Skeletal muscle cell (primary cell): Measurements from ENCODE around the gene PPM1D.
"Not testable (repeated sequence)": the region's sequence is repeated elsewhere in the genome, so short reads cannot be mapped to it uniquely, and the experiment has no call there.

Experiments used
- DNase-seq: peaks from one replicate; pipeline ENCODE4 v3.0.0-alpha.2; 2010; ENCODE audit warnings: low read depth
- H3K4me3 ChIP-seq: 2 replicates; pipeline ENCODE4 v1.5.1; 2011; ENCODE audit warnings: low read depth, mild to moderate bottlenecking, control low read depth, low read length, moderate library complexity

Gene PPM1D

DNA sequence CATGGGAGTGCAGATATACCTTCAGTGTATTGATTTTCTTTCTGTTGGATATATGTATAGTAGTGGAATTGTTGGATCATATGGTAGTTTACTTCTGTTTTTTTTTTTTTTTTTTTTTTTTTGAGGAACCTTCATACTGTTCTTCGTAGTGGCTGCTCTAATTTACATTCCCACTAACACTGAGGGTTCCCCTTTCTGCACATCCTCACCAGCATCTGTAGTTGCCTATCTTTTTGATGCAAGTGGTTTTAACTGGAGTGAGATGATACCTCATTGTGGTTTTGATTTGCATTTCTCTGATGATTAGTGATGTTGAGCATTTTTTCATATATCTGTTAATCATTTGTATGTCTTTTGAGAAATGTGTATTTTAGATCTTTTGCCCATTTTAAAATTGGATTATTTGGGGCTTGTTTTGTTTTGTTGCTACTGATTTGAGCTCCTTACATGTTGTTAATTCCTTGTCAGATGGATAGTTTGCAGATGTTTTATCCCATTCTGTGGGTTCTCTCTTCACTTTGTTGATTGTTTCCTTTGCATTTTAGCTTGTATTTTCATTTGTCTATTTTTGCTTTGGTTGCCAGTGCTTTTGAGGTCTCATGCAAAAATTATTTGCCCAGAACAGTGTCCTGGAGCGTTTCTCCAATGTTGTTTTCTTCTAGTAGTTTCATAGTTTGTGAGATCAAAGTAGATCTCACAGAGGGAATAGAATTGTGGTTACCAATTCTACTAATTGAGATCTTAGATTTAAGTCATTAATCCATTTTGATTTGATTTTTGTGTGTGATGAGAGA lies 52.7 kb downstream of the PPM1D start:
- no peak for DNase-seq
- H3K4me3 ChIP-seq: no peak overlapping the region

DNA sequence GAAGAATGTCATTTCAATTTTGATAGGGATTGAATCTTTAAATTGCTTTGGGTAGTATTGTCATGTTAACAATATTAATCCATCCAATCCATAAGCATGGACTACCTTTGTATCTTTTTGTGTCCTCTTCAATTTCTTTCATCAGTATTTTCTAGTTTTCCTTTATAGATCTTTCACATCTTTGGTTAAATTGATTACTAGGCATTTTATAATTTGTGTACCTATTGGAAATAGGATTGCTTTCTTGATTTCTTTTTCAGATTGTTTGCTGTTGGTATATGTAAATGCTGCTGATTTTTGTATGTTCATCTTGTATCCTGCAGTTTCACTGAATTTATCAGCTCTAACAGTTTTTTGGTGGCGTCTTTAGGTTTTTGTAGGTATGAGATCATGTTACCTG lies 53.6 kb downstream of the PPM1D start:
- no peak overlapping the region for H3K4me3 ChIP-seq
- no peak for DNase-seq

DNA sequence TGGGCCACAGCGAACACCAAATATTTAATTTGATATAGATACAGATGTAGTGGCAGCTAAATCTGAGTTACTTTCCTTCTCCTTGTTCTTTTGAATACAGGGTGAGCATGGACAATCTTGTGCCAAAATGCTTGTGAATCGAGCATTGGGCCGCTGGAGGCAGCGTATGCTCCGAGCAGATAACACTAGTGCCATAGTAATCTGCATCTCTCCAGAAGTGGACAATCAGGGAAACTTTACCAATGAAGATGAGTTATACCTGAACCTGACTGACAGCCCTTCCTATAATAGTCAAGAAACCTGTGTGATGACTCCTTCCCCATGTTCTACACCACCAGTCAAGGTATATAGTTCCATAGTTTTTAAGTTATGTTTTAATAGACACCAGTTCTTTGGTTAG lies 56.5 kb downstream of the PPM1D start:
- H3K4me3 ChIP-seq: no peak overlapping the region
- no peak for DNase-seq

DNA sequence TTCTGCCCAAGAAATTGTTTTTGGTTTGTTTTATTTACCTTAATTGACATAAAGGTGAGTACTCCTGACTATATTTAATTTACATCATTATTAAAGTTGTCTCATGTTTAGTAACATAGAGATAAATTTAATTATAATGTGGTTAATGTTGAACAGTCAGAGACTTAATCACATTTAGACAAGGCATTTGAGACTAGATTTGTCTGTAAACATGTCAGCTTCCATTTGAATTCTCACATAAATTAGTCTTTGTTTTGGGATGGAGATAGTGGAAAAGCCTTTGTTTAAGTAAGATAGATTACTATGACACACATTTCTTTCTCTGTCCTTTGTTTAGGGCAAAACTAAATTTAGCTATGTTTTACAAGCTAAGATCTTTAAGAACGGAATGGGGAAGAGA lies 59.2 kb downstream of the PPM1D start:
- no peak overlapping the region for H3K4me3 ChIP-seq
- DNase-seq: no peak

DNA sequence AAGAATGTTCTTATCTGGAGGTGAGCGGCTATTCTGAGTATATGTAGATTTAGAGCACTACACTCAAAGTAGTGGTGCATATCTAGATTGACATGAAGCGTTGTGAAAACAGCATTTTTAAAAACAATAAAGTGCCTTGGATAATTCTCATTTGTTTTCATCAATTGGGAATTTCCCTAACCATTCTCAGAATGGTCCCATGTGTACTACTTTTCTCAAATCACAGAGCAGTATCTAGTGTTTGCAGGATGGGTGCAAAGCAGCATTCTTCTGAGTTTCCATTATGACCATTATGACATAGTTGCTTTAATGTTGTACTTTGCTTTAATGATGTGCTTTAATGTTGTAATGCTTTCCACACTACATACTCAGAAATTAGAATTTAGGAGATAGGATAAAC lies 61.5 kb downstream of the PPM1D start:
- no peak for DNase-seq
- H3K4me3 ChIP-seq: no peak overlapping the region

DNA sequence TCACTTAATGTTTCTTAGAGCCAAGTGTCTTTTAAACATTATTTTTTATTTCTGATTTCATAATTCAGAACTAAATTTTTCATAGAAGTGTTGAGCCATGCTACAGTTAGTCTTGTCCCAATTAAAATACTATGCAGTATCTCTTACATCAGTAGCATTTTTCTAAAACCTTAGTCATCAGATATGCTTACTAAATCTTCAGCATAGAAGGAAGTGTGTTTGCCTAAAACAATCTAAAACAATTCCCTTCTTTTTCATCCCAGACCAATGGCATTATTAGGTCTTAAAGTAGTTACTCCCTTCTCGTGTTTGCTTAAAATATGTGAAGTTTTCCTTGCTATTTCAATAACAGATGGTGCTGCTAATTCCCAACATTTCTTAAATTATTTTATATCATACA lies 64.0 kb downstream of the PPM1D start:
- DNase-seq: no peak
- H3K4me3 ChIP-seq: no peak overlapping the region

DNA sequence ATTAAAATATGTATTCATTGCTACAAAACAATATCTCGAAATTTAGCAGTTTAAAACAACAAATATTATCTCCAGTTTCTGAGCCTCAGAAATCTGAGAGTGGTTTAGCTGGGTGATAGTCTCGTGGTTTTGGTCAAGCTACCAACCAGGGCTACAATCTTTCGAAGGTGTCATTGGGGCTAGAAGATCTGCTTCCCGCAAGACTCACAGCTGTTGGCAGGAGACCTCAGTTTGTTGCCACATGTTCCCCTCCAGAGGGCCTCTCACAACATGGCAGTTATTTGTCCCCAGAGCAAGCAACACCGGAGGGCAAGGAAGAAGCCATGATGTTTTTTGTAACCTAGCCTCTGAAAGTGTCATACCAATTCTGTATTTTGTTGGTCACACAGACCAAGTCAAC lies 65.6 kb downstream of the PPM1D start:
- H3K4me3 ChIP-seq: no peak overlapping the region
- no peak for DNase-seq

DNA sequence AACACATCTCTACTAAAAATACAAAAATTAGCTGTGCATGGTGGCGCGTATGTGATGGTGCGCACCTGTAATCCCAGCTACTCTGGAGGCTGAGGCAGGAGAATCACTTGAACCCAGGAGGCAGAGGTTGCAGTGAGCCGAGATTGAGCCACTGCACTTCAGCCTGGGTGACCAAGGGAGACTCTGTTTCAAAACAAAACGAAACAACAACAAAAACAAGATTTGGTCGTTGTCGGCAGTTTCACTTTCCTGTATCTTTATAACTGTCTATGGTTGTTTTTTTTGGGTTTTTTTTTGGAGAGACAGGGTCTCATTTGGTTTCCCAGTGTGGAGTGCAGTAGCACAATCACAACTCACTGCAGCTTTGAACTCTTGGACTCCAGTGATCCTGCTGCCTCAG lies 68.7 kb downstream of the PPM1D start:
- H3K4me3 ChIP-seq: not testable (repeated sequence)

DNA sequence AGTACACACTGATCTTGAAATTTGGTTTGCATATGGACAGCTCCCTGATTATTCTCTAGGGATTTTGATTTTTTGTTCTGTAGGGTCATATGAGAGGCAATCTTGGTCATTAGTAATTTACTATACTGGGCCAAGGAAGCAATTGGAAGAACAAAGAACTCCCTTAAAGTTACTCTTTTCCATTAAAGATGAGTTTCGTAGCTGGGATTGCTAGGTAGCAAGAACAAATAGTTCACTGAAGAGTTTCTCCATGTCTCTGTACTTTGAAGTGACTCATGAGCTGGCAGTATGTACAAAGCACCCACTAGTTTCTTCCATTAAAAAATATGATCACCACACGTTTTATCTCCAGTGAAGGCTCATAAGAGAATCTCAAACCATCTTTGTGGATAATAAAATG lies 71.5 kb downstream of the PPM1D start:
- DNase-seq: no peak

More for the DNA sequence above, 68.7 kb downstream of the PPM1D start:
- not testable (repeated sequence) for DNase-seq

DNA sequence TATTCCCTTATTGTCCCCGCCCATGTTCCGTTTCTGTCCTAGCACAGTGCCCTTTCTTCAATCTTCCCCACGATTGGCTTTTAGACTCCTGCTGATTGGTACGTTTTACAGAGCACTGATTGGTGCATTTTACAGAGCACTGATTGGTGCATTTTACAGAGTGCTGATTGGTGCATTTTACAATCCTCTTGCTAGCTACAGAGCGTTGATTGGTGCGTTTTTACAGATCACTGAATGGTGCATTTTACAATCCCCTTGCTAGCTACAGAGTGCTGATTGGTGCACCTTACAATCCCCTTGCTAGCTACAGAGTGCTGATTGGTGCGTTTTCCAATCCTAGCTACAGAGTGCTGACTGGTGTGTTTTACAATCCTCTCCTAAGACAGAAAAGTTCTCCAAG lies 74.6 kb downstream of the PPM1D start:
- DNase-seq, H3K4me3 ChIP-seq: not testable (repeated sequence)

More for the DNA sequence above, 71.5 kb downstream of the PPM1D start:
- H3K4me3 ChIP-seq: no peak overlapping the region

DNA sequence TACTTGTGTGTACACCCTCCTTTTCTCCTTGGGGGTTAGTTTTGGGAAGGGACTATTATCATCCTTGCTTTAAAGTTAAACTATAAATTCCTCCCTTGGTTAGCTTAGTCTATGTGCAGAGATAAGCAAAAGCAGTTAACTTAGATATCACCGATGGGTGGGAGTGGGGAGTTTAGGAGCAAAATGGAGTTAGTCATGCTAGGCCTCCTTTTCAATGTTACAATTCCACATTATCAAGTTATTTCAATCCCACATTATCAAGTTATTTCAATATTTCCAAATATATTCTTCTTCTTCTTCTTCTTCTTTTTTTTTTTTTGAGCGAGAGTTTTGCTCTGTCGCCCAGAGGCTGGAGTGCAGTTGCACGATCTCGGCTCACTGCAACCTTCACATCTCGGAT lies 76.0 kb downstream of the PPM1D start:
- no peak for DNase-seq
- H3K4me3 ChIP-seq: no peak overlapping the region

DNA sequence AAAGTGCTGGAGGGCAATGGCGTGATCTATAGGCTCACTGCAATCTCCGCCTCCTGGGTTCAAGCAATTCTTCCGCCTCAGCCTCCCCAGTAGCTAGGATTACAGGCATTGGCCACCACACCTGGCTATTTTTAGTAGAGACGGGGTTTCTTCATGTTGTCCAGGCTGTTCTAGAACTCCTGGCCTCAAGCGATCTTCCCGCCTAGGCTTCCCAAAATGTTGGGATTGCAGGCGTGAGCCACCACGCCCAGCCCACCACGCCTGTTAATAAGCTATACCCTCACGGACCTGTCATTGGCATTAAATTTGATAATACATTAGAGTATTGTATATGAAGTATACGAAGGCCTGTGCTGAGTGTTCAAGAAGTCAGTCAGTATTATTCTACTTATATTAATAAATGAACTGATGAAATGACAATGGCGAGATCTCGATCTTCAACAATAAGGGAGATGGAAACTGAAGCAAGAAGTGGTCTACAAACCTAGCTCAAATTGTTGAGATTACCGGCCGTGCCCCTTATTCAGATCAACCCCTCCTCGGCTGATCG lies 76.8 kb downstream of the PPM1D start:
- DNase-seq: no peak
- peak overlapping the region; percentile 82 for H3K4me3 ChIP-seq

DNA sequence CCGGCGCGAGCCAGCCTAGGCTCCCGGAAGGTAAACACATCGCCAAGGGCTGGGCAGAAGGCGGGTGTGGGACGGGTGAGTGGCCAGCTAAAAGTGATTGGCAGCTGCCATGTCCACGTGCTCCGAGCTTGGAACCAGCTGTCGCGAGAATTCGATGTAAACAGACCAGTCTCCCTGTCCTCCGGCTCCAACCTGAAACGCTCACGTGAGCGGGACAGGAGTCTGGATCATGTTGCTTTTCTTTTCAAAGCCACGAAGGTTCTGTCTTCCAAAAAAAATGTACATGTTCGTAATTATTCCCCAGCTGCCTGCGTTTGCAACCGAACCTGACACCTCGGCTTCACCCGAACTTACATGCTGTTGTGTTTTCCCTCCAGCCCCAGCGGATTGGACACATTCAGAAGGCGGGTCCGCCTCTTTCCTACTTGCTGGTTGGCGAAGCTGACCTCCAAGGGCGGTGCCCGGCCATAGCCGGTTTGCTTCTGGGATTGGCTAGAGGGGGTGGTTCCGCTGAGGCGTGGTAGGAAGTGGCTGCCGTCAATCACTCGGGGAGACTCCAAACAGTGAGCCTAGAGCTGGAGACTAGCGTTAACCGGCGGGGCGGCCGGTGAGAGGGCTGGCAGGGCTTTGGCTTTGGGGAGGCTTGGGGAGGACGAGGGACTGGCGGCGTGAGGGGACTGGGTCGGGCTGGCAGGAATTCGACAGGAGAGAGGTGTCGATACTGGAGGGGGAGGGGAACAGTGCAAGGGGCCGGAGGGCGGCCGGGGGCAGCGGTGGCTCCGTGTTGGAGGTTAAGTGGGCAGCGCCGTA lies 77.5 kb downstream of the PPM1D start, which contains the start of gene BCAS3:
Gene BCAS3, plus strand, starts transcription at position 544 of the 810 bp plus-strand sequence.
- peak; percentile 97 for DNase-seq
- H3K4me3 ChIP-seq: peak within 1 kb of the TSS; percentile 82

DNA sequence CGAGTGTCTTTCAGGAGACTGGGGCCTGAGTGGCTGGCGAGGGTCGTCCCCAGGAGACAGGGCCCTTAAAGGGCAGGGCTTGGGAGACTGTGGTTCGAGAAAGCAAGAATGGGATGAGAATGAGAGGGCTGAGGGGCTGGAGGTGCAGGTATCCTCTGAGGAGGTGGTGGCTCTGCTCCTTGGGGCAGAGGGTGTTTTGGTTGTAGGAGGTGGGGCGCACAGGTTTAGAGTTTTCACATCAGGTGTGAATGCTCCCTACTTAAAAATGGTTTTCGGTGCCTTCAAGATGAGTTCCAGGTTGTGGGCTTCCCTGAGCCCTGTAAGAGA lies 78.1 kb downstream of the PPM1D start:
- peak overlapping the region; percentile 82 for H3K4me3 ChIP-seq
- DNase-seq: no peak

DNA sequence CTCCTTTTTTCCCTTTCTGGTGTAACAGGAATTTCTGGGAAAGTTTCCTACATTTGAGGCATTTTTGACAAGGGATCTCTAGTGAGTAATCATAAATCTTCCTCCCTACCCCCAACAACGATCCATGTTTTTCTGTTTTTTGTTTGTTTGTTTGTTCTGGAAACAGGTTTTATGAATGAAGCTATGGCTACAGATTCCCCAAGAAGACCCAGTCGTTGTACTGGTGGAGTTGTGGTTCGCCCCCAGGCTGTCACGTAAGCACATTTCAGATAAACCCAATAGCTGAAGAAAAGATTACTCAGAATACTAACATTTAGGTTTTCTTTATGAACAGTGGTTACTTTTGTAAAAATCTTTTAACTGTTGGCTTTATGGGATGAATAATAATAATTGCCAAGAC lies 79.3 kb downstream of the PPM1D start:
- DNase-seq: no peak
- H3K4me3 ChIP-seq: no peak overlapping the region

DNA sequence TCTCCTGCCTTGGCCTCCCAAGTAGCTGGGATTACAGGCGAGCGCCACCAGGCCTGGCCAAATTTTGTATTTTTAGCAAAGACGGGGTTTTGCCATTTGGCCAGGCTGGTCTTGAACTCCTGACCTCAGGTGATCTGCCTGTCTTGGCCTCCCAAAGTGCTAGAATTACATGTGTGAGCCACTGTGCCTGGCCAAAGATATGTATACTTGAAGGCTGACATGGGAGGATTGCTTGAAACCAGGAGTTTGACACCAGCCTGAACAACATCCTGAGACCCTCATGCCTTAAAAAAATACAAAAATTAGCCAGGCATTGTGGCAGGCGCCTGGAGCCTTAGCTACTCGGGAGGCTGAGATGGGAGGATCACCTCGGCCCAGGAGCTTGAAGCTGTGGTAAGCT lies 80.8 kb downstream of the PPM1D start:
- DNase-seq: no peak
- H3K4me3 ChIP-seq: no peak overlapping the region

DNA sequence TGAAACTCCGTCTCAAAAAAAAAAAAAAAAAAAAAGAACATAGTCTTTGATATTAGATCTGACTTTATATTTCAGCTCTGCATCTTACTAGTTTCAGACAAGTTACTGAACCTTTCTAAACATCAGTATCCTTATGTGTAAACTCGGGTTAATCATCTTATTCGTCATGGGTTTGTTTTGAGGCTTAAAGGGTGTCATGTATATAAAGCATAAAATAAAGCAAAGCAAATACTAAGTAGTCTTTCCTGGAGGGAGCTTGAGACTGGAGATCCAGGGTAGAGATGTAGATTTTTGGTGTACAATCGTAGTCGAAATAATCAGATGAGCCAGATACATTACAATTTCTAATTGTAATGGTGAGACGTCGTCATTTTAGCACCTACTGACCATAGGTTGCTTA lies 85.4 kb downstream of the PPM1D start:
- H3K4me3 ChIP-seq: no peak overlapping the region
- DNase-seq: no peak

DNA sequence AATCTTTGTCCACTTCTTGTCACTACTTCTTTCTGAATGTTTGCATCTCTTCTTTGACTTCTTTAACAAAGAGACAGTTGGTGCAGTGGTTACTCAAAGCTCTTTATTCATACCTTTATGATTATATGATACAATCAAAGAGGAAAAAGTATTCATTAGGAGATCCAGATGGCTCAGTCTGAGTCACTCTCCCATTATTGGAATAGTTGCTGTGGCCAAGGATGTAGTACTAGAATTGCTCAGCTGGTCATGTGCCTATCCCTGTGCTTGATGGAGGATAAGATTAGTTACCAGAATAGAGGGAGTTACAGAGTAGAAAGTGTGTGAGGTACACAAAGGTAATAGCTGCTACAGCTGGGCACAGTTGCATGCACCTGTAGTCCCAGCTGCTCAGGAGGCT lies 96.0 kb downstream of the PPM1D start:
- no peak for DNase-seq

DNA sequence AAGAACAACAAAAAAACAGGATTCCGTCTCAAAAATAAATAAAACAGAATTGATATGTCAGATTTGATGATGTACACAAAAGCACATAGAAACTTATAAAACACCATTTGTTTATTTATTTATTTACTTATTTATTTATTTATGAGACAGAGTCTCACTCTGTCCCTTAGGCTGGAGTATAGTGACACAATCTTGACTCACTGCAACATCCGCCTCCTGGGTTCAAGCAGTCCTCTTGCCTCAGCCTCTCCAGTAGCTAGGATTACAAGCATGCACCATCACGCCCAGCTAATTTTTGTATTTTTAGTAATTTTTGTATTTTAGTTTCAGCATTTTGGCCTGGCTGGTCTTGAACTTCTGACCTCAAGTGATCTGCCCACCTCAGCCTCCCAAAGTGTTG lies 99.1 kb downstream of the PPM1D start:
- DNase-seq: no peak
- H3K4me3 ChIP-seq: no peak overlapping the region

More for the DNA sequence above, 96.0 kb downstream of the PPM1D start:
- no peak overlapping the region for H3K4me3 ChIP-seq

DNA sequence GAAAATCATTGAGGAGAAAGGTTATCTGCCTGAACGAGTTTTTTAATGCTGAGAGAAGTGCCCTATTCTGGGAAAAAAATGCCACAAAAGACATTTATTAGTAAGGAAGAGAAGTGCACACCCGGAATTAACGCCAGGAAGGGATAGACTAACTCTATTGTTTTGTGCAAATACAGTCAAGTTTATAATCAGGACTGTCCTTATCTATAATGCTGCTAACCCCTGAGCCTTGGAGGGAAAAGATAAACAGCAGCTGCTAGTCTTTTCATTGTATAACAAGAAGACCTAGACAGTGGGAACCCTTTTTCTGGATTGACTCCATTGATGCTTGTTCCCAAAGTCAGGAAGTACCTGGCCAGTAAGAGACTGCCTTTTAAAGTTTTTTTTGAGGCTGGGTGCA lies 104.2 kb downstream of the PPM1D start:
- H3K4me3 ChIP-seq: no peak overlapping the region
- DNase-seq: no peak

DNA sequence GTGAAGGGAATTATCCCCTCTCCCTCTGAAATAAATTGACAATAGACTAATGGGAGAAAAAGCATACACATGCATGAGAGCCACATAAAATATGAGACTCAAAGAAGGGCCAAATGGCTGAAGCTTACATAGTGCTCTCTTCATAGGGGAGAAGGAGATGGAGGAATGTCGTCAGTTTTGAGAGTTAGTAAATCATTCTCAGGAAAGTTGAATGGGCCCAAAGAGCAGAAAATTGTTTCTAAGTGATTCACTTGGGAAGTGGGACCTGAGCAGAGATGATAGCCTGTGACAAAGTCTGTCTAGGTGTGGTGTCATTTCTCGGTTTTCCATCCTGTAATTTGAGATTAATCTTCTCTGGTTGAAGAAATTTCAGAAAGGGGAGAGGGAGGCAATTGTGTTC lies 112.7 kb downstream of the PPM1D start:
- no peak for DNase-seq
- no peak overlapping the region for H3K4me3 ChIP-seq
